GM11168 (cell line): ENCODE data around the gene KHSRP.
"Not testable (repeated sequence)": the region's sequence is repeated elsewhere in the genome, so short reads cannot be mapped to it uniquely, and the experiment has no call there.

ENCODE experiments used
- in situ Hi-C: fragments of 300-500 bp; cut with MboI; formaldehyde crosslinking; loops from one replicate; pipeline ENCODE4 v1.12.0; 2022; ENCODE audit warnings: low sequenced_read_pairs; ENCODE audit not compliant: unreplicated experiment

Gene KHSRP

GRCh38 chr19:6451583-6452222 is 27.1 kb upstream of the KHSRP start:
- in situ Hi-C loops: no loop called here

GRCh38 chr19:6450166-6450565 is 25.6 kb upstream of the KHSRP start:
- in situ Hi-C loops: no loop called here

- in situ Hi-C loops: no loop called here
These were observed 23.4 kb upstream of the KHSRP start for GRCh38 chr19:6448045-6448444.

GRCh38 chr19:6446452-6446851 is 21.8 kb upstream of the KHSRP start:
- in situ Hi-C loops: no loop called here

GRCh38 chr19:6443986-6444385 is 19.4 kb upstream of the KHSRP start:
- in situ Hi-C loops: no loop called here

- in situ Hi-C loops: no loop called here
These were observed 17.6 kb upstream of the KHSRP start for GRCh38 chr19:6442087-6442688.

- in situ Hi-C loops: no loop called here
These were observed 16.3 kb upstream of the KHSRP start for GRCh38 chr19:6440905-6441304.

- in situ Hi-C loops: no loop called here
These were observed 15.1 kb upstream of the KHSRP start for GRCh38 chr19:6439743-6440142.

GRCh38 chr19:6433663-6434062 is 9.1 kb upstream of the KHSRP start, which contains the start of gene SLC25A41:
Gene SLC25A41, minus strand, starts transcription at chr19:6433763. Its CDS starts 70 bp downstream, at chr19:6433693.
- in situ Hi-C loops: no loop called here

- in situ Hi-C loops: no loop called here
These were observed 8.6 kb upstream of the KHSRP start for GRCh38 chr19:6433165-6433564.

GRCh38 chr19:6431891-6432290 is 7.3 kb upstream of the KHSRP start:
- in situ Hi-C loops: no loop called here

- in situ Hi-C loops: no loop called here
These were observed 5.0 kb upstream of the KHSRP start for GRCh38 chr19:6429419-6430221.

- in situ Hi-C loops: not testable (repeated sequence)
These were observed 4.2 kb upstream of the KHSRP start for GRCh38 chr19:6428692-6429418.

GRCh38 chr19:6427131-6427530 is 2.5 kb upstream of the KHSRP start:
- in situ Hi-C loops: no loop called here

GRCh38 chr19:6425732-6426620 is 1.4 kb upstream of the KHSRP start:
- in situ Hi-C loops: no loop called here

- in situ Hi-C loops: no loop called here
These were observed 524 bp upstream of the KHSRP start for GRCh38 chr19:6424939-6425731.

- in situ Hi-C loops: no loop called here
These were observed 964 bp downstream of the KHSRP start for GRCh38 chr19:6423499-6424194.
